Measurements from ENCODE around the gene TMEM107.

Gene TMEM107

GRCh38 chr17:8137645-8138373 is 38.4 kb downstream of the TMEM107 start:
- DNase-seq (ENCODE audit: low spot score) = no peak

- no peak for DNase-seq (ENCODE audit: low spot score)
Observed at GRCh38 chr17:8133941-8134340, 42.2 kb downstream of the TMEM107 start.

GRCh38 chr17:8133399-8133798 is 42.8 kb downstream of the TMEM107 start:
- no peak for DNase-seq (ENCODE audit: low spot score)

- DNase-seq (ENCODE audit: low spot score) = no peak
Observed at GRCh38 chr17:8131844-8132441, 44.2 kb downstream of the TMEM107 start.

- no peak for DNase-seq (ENCODE audit: low spot score)
Observed at GRCh38 chr17:8128125-8128784, 47.9 kb downstream of the TMEM107 start.

- DNase-seq (ENCODE audit: low spot score) = peak; percentile 58
Observed at GRCh38 chr17:8126491-8127066, 49.6 kb downstream of the TMEM107 start.

GRCh38 chr17:8125947-8126490 is 50.2 kb downstream of the TMEM107 start:
- DNase-seq (ENCODE audit: low spot score) = peak; percentile 61

GRCh38 chr17:8125154-8125946 is 50.8 kb downstream of the TMEM107 start:
- DNase-seq (ENCODE audit: low spot score) = peak; percentile 92

GRCh38 chr17:8124350-8125153 is 51.6 kb downstream of the TMEM107 start:
- peak; percentile 58 for DNase-seq (ENCODE audit: low spot score)

- DNase-seq (ENCODE audit: low spot score) = peak; percentile 82
Observed at GRCh38 chr17:8123695-8124349, 52.4 kb downstream of the TMEM107 start, which contains the start of gene HES7. HES7 (minus strand) TSS chr17:8124106; CDS start chr17:8124084, 22 bp downstream.

- peak; percentile 46 for DNase-seq (ENCODE audit: low spot score)
Observed at GRCh38 chr17:8122924-8123694, 53.1 kb downstream of the TMEM107 start.

Data from cerebellar cortex (tissue), 1 donor.